K562 (cell line): ENCODE measurements around the gene CLK3. TPM values are rescaled to one million over a fixed set of nuclear protein-coding genes. Genes with fewer than 3 reads are reported as not detected.

Experiments
- ATAC-seq: fragments of 200-7000 bp; cut with Tn5 transposase; 3 replicates; pipeline ENCODE4 v1.9.1; 2020; ENCODE audit warnings: moderate library complexity
- BruUV-seq: library from RNA; stranded (reverse); fragments of 400-500 nt; replicated peaks from 2 replicates; lab custom pipeline; 2021; lab: Mats Ljungman, UMichigan
- CTCF ChIA-PET: fragments of 300-600 bp; formaldehyde crosslinking; extraction: SDS; loops from one replicate; lab custom pipeline; 2021; ENCODE audit warnings: low intra/inter-chr PET ratio; lab: Yijun Ruan, JAX
- POLR2A ChIA-PET: fragments of 300-600, 350-650 bp; sonication (Branson Sonifier 250); formaldehyde crosslinking; extraction: SDS; loops from one replicate; lab custom pipeline; 2021; ENCODE audit warnings: antibody characterized with exemption, inconsistent platforms; lab: Yijun Ruan, JAX
- DNase-seq, 4 experiments: peaks; one replicate each; pipeline versions ENCODE4 v3.0.0 to v3.0.0-alpha.2; 2011 to 2018; ENCODE audit warnings: low spot score in 3 of 4, mixed read lengths in 3 of 4; ENCODE audit errors: extremely low read depth in 1 of 4
- FAIRE-seq: peaks from 2 replicates; lab custom pipeline; 2011; peaks lifted over from hg19 to GRCh38; lab: Jason Lieb, UNC
- H2AFZ ChIP-seq: 2 replicates; pipeline ENCODE4 v1.6.0; 2011; ENCODE audit warnings: low read depth, low read length, control low read depth, inconsistent platforms
- H3K27ac ChIP-seq: fragments of 200-600 bp; 3 replicates; pipeline ENCODE4 v1.8.0; 2011; ENCODE audit warnings: low read depth, mild to moderate bottlenecking, control low read depth, inconsistent platforms, low read length, moderate library complexity, mixed read lengths; ENCODE audit errors: extremely low read depth
- H3K27me3 ChIP-seq, 2 experiments: fragments of 300-600 bp in 1 of 2; 2 replicates in 1 of 2; 3 replicates in 1 of 2; pipeline versions ENCODE4 v1.6.0 to v1.8.0; 2011; ENCODE audit warnings: inconsistent platforms in 2 of 2, low read length in 2 of 2, mild to moderate bottlenecking in 1 of 2, mixed read lengths in 1 of 2, moderate library complexity in 1 of 2; ENCODE audit not compliant: control insufficient read depth in 2 of 2, insufficient read depth in 2 of 2
- H3K36me3 ChIP-seq: fragments of 300-600 bp; 3 replicates; pipeline ENCODE4 v1.8.0; 2011; ENCODE audit warnings: mild to moderate bottlenecking, low read length, inconsistent platforms; ENCODE audit not compliant: control insufficient read depth, insufficient read depth
- H3K4me1 ChIP-seq, 2 experiments: fragments of 200-600 bp in 1 of 2; replicated peaks in 1 of 2; 2 replicates in 1 of 2; 3 replicates in 1 of 2; pipeline versions ENCODE4 v1.5.1 to v1.8.0; 2011; ENCODE audit warnings: inconsistent platforms in 2 of 2, low read length in 2 of 2, mild to moderate bottlenecking in 1 of 2, mixed read lengths in 1 of 2, moderate library complexity in 1 of 2; ENCODE audit not compliant: control insufficient read depth in 2 of 2, insufficient read depth in 2 of 2
- H3K4me2 ChIP-seq: 2 replicates; pipeline ENCODE4 v1.6.1; 2011; ENCODE audit warnings: low read length, control low read depth, inconsistent platforms, mixed read lengths; ENCODE audit not compliant: insufficient read depth
- H3K4me3 ChIP-seq: fragments of 200-600 bp; sonication (generic), shearing (Covaris generic); 2 replicates; pipeline ENCODE4 v1.5.1; 2016; ENCODE audit warnings: control low read depth, inconsistent platforms
- H3K79me2 ChIP-seq: fragments of 200-600 bp; 3 replicates; pipeline ENCODE4 v1.8.0; 2011; ENCODE audit warnings: low read length, inconsistent platforms; ENCODE audit not compliant: control insufficient read depth, insufficient read depth
- H3K9ac ChIP-seq, 2 experiments: 2 replicates each; pipeline versions ENCODE4 v1.6.0 to v1.6.1; 2011; ENCODE audit warnings: low read depth in 2 of 2, low read length in 2 of 2, control low read depth in 1 of 2, inconsistent platforms in 1 of 2, mild to moderate bottlenecking in 1 of 2, mixed read lengths in 1 of 2; ENCODE audit not compliant: insufficient read depth in 1 of 2
- H3K9me1 ChIP-seq: one replicate; pipeline ENCODE4 v1.6.0; 2011; ENCODE audit warnings: inconsistent platforms, mild to moderate bottlenecking, low read length, moderate library complexity; ENCODE audit not compliant: control insufficient read depth, insufficient read depth
- H3K9me3 ChIP-seq: replicated peaks from 2 replicates; pipeline ENCODE4 v1.5.1; 2011; ENCODE audit warnings: low read depth, low read length, inconsistent platforms; ENCODE audit not compliant: control insufficient read depth, insufficient read depth
- H4K20me1 ChIP-seq: replicated peaks from 2 replicates; pipeline ENCODE4 v1.6.1; 2011; ENCODE audit warnings: low read length, inconsistent platforms, mixed read lengths; ENCODE audit not compliant: control insufficient read depth, insufficient read depth
- POLR2G ChIP-seq: fragments of 200-400 bp; formaldehyde crosslinking; IDR thresholded peaks from 2 replicates; pipeline ENCODE4 v1.6.1; 2017; ENCODE audit warnings: low read depth, mild to moderate bottlenecking, antibody characterized with exemption, low read length, moderate library complexity
- RBFOX2 ChIP-seq: fragments of 200-400 bp; formaldehyde crosslinking; IDR thresholded peaks from 2 replicates; pipeline ENCODE4 v1.6.1; 2017; ENCODE audit warnings: low read depth, mild to moderate bottlenecking, low read length, moderate library complexity
- RCOR1 ChIP-seq, 2 experiments: IDR thresholded peaks; 2 replicates each; pipeline ENCODE4 v1.6.1; 2012; ENCODE audit warnings: low read depth in 2 of 2, low read length in 2 of 2, borderline replicate concordance in 1 of 2, improper control_type of control experiment in 1 of 2
- ZNF639 ChIP-seq, 2 experiments: fragments of 200-800 bp in 1 of 2; sonication (Bioruptor generic) in 1 of 2; sonication (generic) in 1 of 2; formaldehyde crosslinking in 1 of 2; IDR thresholded peaks in 1 of 2; conservative IDR thresholded peaks in 1 of 2; 2 replicates each; pipeline versions ENCODE4 v1.5.0 to v1.6.1; 2016 to 2020; ENCODE audit warnings: missing compliant biosample characterization in 1 of 2, missing genetic modification characterization in 1 of 2, missing genetic modification reagents in 1 of 2
- WGBS: fragments of 100-300 bp; shearing (Covaris generic); methylation state at CpG from one replicate; pipeline ENCODE4 v1.1.6; 2016; ENCODE audit warnings: low coverage, mixed read lengths; ENCODE audit not compliant: insufficient coverage; ENCODE audit errors: missing lambda C conversion rate; 5-methylcytosine and 5-hydroxymethylcytosine counted together
- in situ Hi-C: fragments of 300-500 bp; cut with MboI; formaldehyde crosslinking; loops from 4 replicates; pipeline ENCODE4 v1.15.0; 2018; ENCODE audit warnings: inconsistent platforms, mixed read lengths
- intact Hi-C: fragments of 100-400 bp; cut with micrococcal nuclease; formaldehyde crosslinking; loops from 2 replicates; pipeline ENCODE4 v1.14.2; 2022
- polyA plus RNA-seq, 8 experiments: library from polyadenylated mRNA; depleted of rRNA in 4 of 8; stranded (reverse) in 5 of 8; unstranded in 3 of 8; fragments of >200 nt; fragmentation: Nextera tagmentation in 2 of 8; fragmentation: Illumina TruSeq in 1 of 8; extraction: Ambion mirVana in 2 of 8; extraction: Trizol in 1 of 8; gene quantifications; 2 replicates each; pipeline versions ENCODE4 v1.2.1 to v1.2.3, GENCODE V29; 2011 to 2014; ENCODE audit warnings: inconsistent platforms in 1 of 8, missing spikeins in 1 of 8
- total RNA-seq, 7 experiments: library from RNA; depleted of rRNA in 6 of 7; stranded (reverse); fragments of >200 nt in 6 of 7; fragmentation: Illumina TruSeq in 2 of 7; extraction: Trizol in 2 of 7; gene quantifications; 2 replicates each; pipeline versions ENCODE4 v1.2.1 to v1.2.3, GENCODE V29; 2011 to 2021; ENCODE audit warnings: low replicate concordance in 1 of 7

Gene CLK3
- total and polyA plus RNA-seq, 9 of the 15 experiments (the other 6 are each of a cell fraction or from before 2014, with no cell fraction given): 1.2 to 95.2 (median 51.7) TPM

GRCh38 chr15:74619916-74620635 is 4.4 kb downstream of the CLK3 start:
- Histone ChIP-seq H3K9me1 (peaks cover 13% of the 10 kb centered on the region), H3K27me3 (no peaks in the 10 kb centered on the region), H3K9me3 (no peaks in the 10 kb centered on the region), H3K9ac (no peak overlapping the region; a peak in 1 of 4 replicates), H3K4me1 (peaks cover 15 to 36% of the 10 kb centered on the region in 2 experiments; a peak in 4 of 5 replicates), H3K79me2 (peaks cover 65% of the 10 kb centered on the region), H3K27ac (no peak overlapping the region), H4K20me1 (peaks cover 57% of the 10 kb centered on the region), H2AFZ (no peak overlapping the region), H3K4me3 (no peak overlapping the region), H3K36me3 (peaks cover 80% of the 10 kb centered on the region), H3K4me2 (no peak overlapping the region)
- CTCF ChIA-PET: interaction anchor here (0.6 kb wide), 1 partner anchor 15 kb away, joined by 3 read pairs; no protein-coding TSS in a partner anchor
- in situ Hi-C loops: loop anchor here (5.0 kb wide), 2 partner anchors 168 to 233 kb away; no protein-coding TSS in a partner anchor
- no peak for ATAC-seq
- no peak for DNase-seq
- no TSS peak for BruUV-seq
- FAIRE-seq: no peak
- 91% methylated on average over 23 of the region's 27 CpGs for WGBS
- POLR2A ChIA-PET: interaction anchor here (0.8 to 1.0 kb wide), 2 partner anchors 9 to 14 kb away, joined by 3 to 5 read pairs; no protein-coding TSS in a partner anchor
- intact Hi-C loops: loop anchor here (5.0 to 10.0 kb wide), 2 partner anchors 248 to 625 kb away; partner anchors contain the start of genes PML and STOML1
- TF ChIP-seq POLR2G (0 out of 2 replicates have a peak, but pooled peaks have one; percentile 33), RBFOX2 (peak; percentile 42; the same call in 1 of the 2 replicates), RCOR1 (IDR thresholded peaks at IDR 0.05; ENCODE audit: borderline replicate concordance in 1 of 2, low read depth in 2 of 2, low read length in 2 of 2) (no peak), ZNF639 (CRISPR knock-in tag; conservative IDR thresholded peaks at IDR 0.05 in 1 of 2, IDR thresholded peaks at IDR 0.05 in 1 of 2) (no peak)
